Mesodermal cell (in vitro differentiated cells): ENCODE measurements around the gene PLXNA4. TPM values are rescaled to one million over a fixed set of nuclear protein-coding genes. Genes with fewer than 3 reads are reported as not detected.

ENCODE experiments used
- H3K27ac ChIP-seq: 2 replicates; pipeline ENCODE4 v1.7.0; 2013; ENCODE audit warnings: mild to moderate bottlenecking, low read depth, low read length, moderate library complexity; ENCODE audit not compliant: severe bottlenecking
- H3K36me3 ChIP-seq: 2 replicates; pipeline ENCODE4 v1.7.1; 2013; ENCODE audit warnings: mild to moderate bottlenecking, low read length, moderate library complexity; ENCODE audit not compliant: control insufficient read depth, insufficient read depth
- H3K4me1 ChIP-seq: one replicate; pipeline ENCODE4 v1.7.1; 2013; ENCODE audit warnings: mild to moderate bottlenecking, low read length; ENCODE audit not compliant: insufficient read depth, control insufficient read depth, poor library complexity, severe bottlenecking
- H3K4me3 ChIP-seq: 2 replicates; pipeline ENCODE4 v1.7.0; 2013; ENCODE audit warnings: low read length, control low read depth, mild to moderate bottlenecking; ENCODE audit not compliant: insufficient read depth, poor library complexity, severe bottlenecking; ENCODE audit errors: extremely low read depth
- H3K9me3 ChIP-seq: 2 replicates; pipeline ENCODE4 v1.7.1; 2013; ENCODE audit warnings: mild to moderate bottlenecking, low read length, moderate library complexity; ENCODE audit not compliant: control insufficient read depth
- WGBS, 2 experiments: methylation state at CpG; one replicate each; pipeline ENCODE4 v1.1.5; 2013; ENCODE audit warnings: missing lambda C conversion rate in 2 of 2; ENCODE audit not compliant: insufficient coverage in 2 of 2; 5-methylcytosine and 5-hydroxymethylcytosine counted together
- polyA plus RNA-seq, 2 experiments: library from polyadenylated mRNA; stranded (reverse); fragments of 50-300 nt; gene quantifications; one replicate each; pipeline ENCODE4 v1.2.3, GENCODE V29; 2013

The PLXNA4 gene, protein sequence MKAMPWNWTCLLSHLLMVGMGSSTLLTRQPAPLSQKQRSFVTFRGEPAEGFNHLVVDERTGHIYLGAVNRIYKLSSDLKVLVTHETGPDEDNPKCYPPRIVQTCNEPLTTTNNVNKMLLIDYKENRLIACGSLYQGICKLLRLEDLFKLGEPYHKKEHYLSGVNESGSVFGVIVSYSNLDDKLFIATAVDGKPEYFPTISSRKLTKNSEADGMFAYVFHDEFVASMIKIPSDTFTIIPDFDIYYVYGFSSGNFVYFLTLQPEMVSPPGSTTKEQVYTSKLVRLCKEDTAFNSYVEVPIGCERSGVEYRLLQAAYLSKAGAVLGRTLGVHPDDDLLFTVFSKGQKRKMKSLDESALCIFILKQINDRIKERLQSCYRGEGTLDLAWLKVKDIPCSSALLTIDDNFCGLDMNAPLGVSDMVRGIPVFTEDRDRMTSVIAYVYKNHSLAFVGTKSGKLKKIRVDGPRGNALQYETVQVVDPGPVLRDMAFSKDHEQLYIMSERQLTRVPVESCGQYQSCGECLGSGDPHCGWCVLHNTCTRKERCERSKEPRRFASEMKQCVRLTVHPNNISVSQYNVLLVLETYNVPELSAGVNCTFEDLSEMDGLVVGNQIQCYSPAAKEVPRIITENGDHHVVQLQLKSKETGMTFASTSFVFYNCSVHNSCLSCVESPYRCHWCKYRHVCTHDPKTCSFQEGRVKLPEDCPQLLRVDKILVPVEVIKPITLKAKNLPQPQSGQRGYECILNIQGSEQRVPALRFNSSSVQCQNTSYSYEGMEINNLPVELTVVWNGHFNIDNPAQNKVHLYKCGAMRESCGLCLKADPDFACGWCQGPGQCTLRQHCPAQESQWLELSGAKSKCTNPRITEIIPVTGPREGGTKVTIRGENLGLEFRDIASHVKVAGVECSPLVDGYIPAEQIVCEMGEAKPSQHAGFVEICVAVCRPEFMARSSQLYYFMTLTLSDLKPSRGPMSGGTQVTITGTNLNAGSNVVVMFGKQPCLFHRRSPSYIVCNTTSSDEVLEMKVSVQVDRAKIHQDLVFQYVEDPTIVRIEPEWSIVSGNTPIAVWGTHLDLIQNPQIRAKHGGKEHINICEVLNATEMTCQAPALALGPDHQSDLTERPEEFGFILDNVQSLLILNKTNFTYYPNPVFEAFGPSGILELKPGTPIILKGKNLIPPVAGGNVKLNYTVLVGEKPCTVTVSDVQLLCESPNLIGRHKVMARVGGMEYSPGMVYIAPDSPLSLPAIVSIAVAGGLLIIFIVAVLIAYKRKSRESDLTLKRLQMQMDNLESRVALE (N-terminal part only)
- polyA plus RNA-seq (2013, experiment 1 of 2): 2.2 TPM
- 2.4 TPM for polyA plus RNA-seq (2013, experiment 2 of 2)

DNA sequence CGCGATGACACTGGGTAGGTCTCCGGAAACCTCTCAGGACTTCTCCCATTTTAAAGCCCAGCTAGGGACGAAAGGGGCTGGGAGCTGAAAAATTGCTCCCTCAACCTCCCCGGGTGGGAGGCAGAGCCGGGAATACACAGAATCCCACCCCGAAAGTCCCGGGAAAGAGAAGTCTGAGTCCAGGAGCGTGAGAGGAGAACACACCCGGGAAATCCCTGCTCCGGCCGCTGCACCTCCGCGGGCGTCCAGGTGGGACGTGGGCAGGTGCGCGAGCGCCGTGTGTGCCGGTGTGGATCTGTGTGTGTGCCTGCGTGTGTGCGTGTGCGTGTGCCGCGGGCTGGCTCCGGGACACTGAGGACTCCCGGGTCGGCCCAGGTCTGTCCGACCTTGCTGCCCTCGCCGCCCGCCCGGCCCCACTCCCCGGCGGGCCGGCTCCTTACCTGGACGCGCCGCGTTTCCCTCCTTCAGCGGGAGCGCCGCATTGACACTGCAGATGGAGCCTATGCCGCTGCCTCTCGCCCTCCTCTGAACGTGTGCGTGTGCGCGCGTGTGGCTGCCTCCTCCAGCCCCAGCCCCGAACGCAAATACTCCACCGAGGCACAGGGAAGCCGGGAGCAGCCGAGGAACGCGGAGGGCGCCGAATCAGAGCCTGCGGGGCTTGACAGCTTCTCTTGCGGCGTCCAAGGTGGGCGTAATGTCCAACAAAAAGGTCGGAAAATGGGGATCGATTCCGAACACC is at the start of gene PLXNA4:
Gene PLXNA4 (minus strand): TSS at position 489 of the 739 bp plus-strand sequence. CDS start 67,777 bp downstream, outside the sequence.
- Histone ChIP-seq H3K4me3 (peak within 1 kb of the TSS; percentile 38), H3K4me1 (no peaks in the 10 kb centered on the region), H3K9me3 (no peaks in the 10 kb centered on the region), H3K36me3 (no peaks in the 10 kb centered on the region), H3K27ac (no peak within 1 kb of the TSS)
- WGBS, 2 experiments: 0 to 2% methylated on average over 43 to 55 of the region's 67 CpGs

DNA sequence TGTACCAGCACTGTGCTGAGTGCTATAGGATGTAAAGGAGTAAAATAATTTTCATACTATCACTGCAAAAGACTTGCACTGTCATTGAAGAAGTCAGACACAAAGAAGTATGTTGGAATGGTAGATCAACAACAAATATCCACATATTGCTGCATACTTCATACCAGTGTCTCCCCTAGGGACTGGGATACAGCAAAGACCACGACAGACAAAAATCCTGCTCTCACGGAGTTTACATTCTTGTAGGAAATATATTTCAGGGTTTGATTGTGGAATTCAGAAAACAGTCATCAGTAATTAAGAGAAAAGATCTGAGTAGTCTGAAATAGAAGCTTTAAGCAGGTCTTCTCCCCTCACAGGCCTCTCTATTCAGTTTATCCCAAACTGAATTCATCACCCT is 49.4 kb upstream of the PLXNA4 start:
- no peak overlapping the region for H3K27ac ChIP-seq
- no peaks in the 10 kb centered on the region for H3K4me1 ChIP-seq
- no peak overlapping the region for H3K4me3 ChIP-seq
- no peaks in the 10 kb centered on the region for H3K9me3 ChIP-seq
- no peaks in the 10 kb centered on the region for H3K36me3 ChIP-seq
- 100% methylated on average over 2 of the region's 2 CpGs; no CpG with 5 or more reads in 1 of the 2 experiments for WGBS, 2 experiments

DNA sequence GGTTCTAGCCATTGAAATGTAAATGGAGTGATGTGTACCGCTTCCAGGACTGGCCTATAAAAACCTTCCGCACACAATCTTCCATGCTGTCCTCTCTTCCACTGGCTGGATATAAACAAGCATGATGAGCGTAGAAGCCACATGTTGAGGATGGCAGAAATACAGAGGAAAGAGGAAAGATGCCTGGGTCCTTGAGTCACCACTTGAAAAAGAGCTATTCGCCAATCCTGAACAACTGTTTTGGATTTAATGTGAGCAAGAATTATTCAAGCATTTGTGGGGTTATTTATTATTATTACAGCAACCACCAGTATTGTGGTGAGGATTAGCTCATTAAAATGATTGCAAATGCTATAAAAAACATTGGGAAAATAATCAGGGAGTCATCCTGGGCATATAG is 45.8 kb upstream of the PLXNA4 start:
- Histone ChIP-seq H3K4me1 (peaks cover 9% of the 10 kb centered on the region), H3K36me3 (no peaks in the 10 kb centered on the region), H3K4me3 (no peak overlapping the region), H3K9me3 (no peaks in the 10 kb centered on the region), H3K27ac (no peak overlapping the region)
- WGBS, 2 experiments: 96 to 100% methylated on average over 1 to 3 of the region's 4 CpGs

DNA sequence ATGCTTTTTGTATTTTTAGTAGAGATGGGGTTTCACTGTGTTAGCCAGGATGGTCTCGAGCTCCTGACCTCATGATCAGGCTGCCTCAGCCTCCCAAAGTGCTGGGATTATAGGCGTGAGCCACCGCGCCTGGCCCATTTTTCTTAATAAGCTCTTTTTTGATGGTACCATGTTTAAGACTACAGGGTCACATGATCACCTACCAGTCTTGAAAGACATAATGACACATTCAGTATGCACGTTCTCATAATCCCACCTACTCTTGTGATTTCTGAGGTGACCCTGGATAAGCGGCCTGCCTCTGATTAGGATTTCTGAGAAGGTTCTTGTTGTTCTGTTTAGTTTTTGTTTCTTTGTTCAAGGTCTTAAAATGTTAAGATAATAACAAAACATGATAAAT is 43.7 kb upstream of the PLXNA4 start:
- Histone ChIP-seq H3K36me3 (no peaks in the 10 kb centered on the region), H3K4me3 (no peak overlapping the region), H3K9me3 (no peaks in the 10 kb centered on the region), H3K27ac (no peak overlapping the region), H3K4me1 (peaks cover 9% of the 10 kb centered on the region)
- 93 to 96% methylated on average over 4 of the region's 6 CpGs for WGBS, 2 experiments

DNA sequence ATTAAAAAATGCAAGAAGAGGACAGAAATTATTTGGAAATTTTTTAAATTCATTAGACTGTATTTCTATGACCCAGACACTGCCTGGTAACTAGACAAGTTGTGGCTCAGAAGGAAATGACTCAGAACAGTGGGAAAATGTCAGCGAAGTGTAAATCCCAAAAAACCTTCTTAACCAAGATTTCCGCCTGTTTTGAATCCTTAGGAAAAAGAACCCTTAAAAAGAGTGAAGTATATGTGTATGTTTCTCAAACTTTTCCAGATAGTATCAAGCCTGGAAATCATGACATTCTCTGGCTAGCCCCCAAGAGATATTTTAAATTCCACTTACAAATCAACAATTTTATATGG is 42.7 kb upstream of the PLXNA4 start:
- Histone ChIP-seq H3K27ac (peak overlapping the region; percentile 24), H3K36me3 (no peaks in the 10 kb centered on the region), H3K9me3 (no peaks in the 10 kb centered on the region), H3K4me1 (peaks cover 13% of the 10 kb centered on the region), H3K4me3 (no peak overlapping the region)
- WGBS, 2 experiments: 60% methylated on average over 1 of the region's 2 CpGs; no CpG with 5 or more reads in 1 of the 2 experiments

DNA sequence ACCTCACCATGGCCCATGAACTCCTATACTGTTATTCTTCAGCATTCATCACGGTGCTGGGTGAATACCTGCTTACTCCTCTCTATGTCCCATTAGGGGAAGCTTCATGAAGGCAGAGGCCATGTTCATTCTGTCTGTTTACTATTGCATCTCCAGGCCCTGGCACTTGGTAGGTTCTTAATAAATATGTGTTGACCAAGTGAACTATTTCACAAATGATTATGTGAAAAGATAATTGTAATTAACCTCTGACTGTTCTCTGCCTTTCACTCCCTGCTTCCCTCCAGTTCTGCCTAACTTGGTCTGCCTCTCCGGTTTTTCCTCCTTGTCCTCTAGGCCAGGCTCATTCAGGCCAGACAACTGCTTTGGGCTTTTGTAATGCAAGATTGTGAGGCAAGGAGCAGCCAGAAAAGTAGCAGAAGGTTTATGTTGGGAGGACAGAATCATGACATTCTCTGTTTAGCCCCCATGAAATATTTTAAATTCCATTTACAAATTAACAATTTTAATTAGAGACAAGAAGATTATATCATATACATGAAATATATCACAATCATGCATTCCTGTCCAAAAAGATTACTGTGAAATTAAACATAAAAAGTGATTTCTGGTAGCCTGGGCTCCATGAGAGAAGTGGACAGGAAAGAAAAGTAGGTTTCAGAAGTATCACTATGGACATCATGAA is 42.1 kb upstream of the PLXNA4 start:
- Histone ChIP-seq H3K4me3 (no peak overlapping the region), H3K4me1 (peaks cover 13% of the 10 kb centered on the region), H3K27ac (peak overlapping the region; percentile 24), H3K9me3 (no peaks in the 10 kb centered on the region), H3K36me3 (no peaks in the 10 kb centered on the region)
- 51 to 53% methylated on average over 2 of the region's 2 CpGs for WGBS, 2 experiments

DNA sequence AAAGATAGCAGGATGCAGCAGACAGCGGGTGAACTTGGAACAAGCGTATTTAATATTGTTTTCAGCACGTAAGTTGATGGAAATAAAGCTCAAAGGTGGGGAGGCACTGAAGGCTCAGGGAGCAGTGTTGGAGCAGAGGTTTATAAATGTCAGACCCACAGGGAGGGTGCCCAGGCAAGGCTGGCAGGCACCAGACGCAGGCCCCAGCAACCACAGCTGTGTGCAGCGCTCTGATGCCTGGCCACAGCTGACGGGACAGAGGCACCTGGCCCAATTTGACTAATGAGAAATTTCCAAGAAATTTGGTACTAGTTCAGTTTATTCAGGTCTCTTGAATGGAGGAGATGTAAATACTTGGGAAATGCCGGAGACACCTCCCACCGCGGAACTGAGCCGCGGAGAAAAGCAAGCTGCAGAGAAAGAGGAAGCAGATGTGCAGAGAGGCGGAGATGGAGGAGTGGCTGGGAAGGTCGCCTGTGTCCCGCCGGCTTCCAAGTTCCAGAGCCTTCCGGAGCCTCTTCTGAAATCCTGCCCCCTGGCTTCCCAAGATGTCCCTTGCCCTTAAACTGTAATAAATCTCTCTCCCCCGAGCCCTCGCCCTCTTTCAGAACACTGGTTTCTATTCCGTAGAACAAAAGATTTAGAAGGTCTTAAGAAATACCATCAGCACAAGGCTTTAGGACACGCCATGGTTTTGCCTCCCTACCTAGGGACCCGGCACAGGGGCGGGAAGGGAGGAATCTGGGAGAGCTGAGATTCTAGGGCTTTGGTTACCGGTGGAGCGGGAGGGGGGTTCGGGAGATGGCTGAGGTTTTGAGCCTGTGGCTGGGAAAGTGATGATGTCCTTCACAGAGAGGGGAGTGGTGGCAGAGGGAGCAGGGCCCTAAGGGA is 38.4 kb upstream of the PLXNA4 start:
- Histone ChIP-seq H3K36me3 (no peaks in the 10 kb centered on the region), H3K27ac (no peak overlapping the region), H3K9me3 (no peaks in the 10 kb centered on the region), H3K4me1 (peaks cover 13% of the 10 kb centered on the region), H3K4me3 (no peak overlapping the region)
- 26 to 37% methylated on average over 20 of the region's 25 CpGs for WGBS, 2 experiments

DNA sequence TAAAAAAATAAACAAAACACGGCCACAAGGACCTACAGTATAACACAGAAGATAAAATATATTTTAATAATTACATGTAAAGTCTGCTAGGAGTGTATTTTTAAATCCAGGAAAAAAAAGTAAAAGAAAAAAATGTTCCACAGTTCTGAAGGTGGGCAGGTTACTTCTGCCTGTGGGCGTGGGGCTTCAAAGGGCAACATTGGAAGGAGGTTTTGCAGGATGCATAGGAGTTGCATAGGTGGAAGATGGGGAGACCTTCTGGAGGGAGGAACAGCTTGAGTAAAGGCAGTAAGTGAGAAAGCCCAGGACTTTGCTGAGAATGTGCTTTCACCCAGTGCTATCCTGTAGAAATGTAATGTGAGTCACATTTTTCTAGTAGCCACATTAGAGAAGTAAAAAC is 37.5 kb upstream of the PLXNA4 start:
- Histone ChIP-seq H3K4me1 (peaks cover 7% of the 10 kb centered on the region), H3K9me3 (no peaks in the 10 kb centered on the region), H3K36me3 (no peaks in the 10 kb centered on the region), H3K4me3 (no peak overlapping the region), H3K27ac (no peak overlapping the region)
- WGBS, 2 experiments: 93 to 100% methylated on average over 1 of the region's 2 CpGs

DNA sequence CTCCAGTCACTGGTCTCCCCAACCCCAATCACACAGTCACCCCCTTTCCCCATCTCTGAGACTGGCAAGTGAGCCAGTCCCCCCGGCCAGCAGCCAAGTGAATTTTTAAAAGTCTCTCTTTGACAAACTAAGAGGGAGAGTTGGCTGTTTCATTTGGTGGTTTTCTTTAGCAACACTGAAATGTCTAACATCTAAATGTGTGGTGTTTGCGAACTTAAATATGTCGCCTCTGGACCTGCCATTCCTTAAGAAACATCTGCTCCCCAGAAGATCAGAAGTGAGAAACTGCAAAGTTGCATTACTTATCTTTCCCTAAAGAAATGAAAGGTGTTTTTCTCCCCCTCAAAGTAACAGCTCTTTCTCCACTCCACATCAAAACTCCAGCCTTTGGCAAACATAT is 34.7 kb upstream of the PLXNA4 start:
- no CpG with 5 or more reads among the region's 3 CpGs for WGBS, 2 experiments
- H3K4me1 ChIP-seq: peaks cover 4% of the 10 kb centered on the region
- no peaks in the 10 kb centered on the region for H3K9me3 ChIP-seq
- H3K36me3 ChIP-seq: no peaks in the 10 kb centered on the region
- no peak overlapping the region for H3K27ac ChIP-seq
- no peak overlapping the region for H3K4me3 ChIP-seq
